ENCODE results near the gene CCDC6. TPM values are rescaled to one million over a fixed set of nuclear protein-coding genes. Genes with fewer than 3 reads are reported as not detected.
"Not testable (repeated sequence)": the region's sequence is repeated elsewhere in the genome, so short reads cannot be mapped to it uniquely, and the experiment has no call there.

CCDC6 gene
- total RNA-seq, 6 donors from 2014 or later: 42.5 to 118 (median 51.5) TPM

DNA sequence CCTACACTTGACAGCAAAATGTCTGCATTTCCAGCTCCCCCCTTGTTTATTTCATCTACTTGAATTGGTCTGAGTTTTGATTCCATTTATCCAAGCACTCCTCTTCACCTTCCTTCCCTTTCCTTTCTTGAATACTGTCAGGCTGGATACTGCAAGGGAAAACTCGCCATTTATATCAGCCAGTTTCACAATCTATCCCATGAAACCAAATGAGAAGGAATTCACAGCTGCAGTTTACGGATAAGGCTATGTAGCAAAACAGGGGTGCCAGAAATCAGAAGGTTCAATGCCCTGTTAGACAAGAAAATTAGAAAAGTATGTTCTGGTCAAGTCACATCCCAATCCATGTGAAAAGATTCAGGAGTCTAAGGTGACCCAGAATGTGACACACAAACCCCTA is 28.1 kb downstream of the CCDC6 start:
- H3K4me3 ChIP-seq: no peak overlapping the region
- no peaks in the 10 kb centered on the region for H3K36me3 ChIP-seq
- no peak overlapping the region for H3K27ac ChIP-seq
- WGBS, 2 donors: 91 to 99% methylated on average over 2 of the region's 2 CpGs
- TF ChIP-seq POLR2A (IDR thresholded peaks at IDR 0.05) (no peak), POLR2AphosphoS5 (IDR thresholded peaks at IDR 0.05) (no peak), EP300 (IDR thresholded peaks at IDR 0.05) (no peak)
- TF ChIP-seq, protein P1, sequence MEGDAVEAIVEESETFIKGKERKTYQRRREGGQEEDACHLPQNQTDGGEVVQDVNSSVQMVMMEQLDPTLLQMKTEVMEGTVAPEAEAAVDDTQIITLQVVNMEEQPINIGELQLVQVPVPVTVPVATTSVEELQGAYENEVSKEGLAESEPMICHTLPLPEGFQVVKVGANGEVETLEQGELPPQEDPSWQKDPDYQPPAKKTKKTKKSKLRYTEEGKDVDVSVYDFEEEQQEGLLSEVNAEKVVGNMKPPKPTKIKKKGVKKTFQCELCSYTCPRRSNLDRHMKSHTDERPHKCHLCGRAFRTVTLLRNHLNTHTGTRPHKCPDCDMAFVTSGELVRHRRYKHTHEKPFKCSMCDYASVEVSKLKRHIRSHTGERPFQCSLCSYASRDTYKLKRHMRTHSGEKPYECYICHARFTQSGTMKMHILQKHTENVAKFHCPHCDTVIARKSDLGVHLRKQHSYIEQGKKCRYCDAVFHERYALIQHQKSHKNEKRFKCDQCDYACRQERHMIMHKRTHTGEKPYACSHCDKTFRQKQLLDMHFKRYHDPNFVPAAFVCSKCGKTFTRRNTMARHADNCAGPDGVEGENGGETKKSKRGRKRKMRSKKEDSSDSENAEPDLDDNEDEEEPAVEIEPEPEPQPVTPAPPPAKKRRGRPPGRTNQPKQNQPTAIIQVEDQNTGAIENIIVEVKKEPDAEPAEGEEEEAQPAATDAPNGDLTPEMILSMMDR (IDR thresholded peaks at IDR 0.05): no peak
- no peaks in the 10 kb centered on the region for H3K27me3 ChIP-seq
- H3K9me3 ChIP-seq: no peaks in the 10 kb centered on the region
- DNase-seq: no peak
- H3K4me1 ChIP-seq: peaks cover 9 to 38% (median 22%) of the 10 kb centered on the region in 4 donors
- no peak for ATAC-seq (ENCODE audit: low FRiP score in 2 of 2)

DNA sequence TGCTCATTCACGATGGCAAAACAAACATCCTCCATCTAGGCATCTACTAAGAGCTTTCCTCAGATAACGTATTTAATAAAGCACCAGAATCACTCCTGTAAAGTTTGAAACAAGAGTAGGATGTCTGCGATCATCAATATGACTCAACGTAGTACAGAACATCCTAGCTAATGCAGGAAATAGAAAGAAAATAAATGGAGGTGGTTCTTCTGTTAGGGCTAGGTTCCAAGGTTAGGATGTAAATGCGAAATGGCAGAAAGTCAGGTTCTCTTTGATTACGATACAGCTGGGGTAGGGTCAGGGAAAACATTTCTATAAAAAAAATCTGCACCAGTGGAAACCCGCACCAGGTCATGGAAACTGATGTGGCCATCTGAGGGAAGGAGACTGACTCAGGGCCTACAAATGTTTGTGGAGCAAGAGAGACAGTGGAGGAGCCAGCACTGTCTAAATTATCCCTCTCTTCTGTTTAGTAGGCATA is 29.1 kb downstream of the CCDC6 start:
- no peak for DNase-seq
- H3K4me1 ChIP-seq: peaks cover 8 to 49% (median 31%) of the 10 kb centered on the region in 4 donors
- no peak for TF ChIP-seq POLR2A (IDR thresholded peaks at IDR 0.05)
- no peak for TF ChIP-seq POLR2AphosphoS5 (IDR thresholded peaks at IDR 0.05)
- no peak for TF ChIP-seq EP300 (IDR thresholded peaks at IDR 0.05)
- TF ChIP-seq, protein P1 (IDR thresholded peaks at IDR 0.05): no peak
- no peak overlapping the region for H3K4me3 ChIP-seq
- WGBS, 2 donors: 77 to 88% methylated on average over 7 of the region's 7 CpGs
- H3K27ac ChIP-seq: no peak overlapping the region
- no peak for ATAC-seq (ENCODE audit: low FRiP score in 2 of 2)
- H3K9me3 ChIP-seq: no peaks in the 10 kb centered on the region
- H3K27me3 ChIP-seq: no peaks in the 10 kb centered on the region
- H3K36me3 ChIP-seq: no peaks in the 10 kb centered on the region

DNA sequence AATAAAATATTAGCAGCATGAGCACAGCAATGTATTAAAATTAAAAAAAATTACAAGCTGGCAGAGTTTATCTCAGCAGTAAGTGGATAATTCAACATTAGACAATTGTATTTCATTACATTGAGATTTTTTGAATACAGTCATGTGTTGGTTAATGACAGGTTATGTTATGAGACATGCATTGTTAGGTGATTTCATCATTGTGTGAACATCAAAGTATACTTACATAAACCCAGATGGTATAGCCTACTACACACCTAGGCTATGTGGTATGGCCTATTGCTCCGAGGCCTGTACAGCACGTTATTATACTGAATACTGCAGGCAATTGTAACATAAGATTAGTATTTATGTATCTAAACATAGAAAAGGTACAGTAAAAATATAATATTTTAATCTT is 29.7 kb downstream of the CCDC6 start:
- Histone ChIP-seq H3K9me3 (no peaks in the 10 kb centered on the region), H3K27me3 (no peaks in the 10 kb centered on the region), H3K4me1 (peaks cover 10 to 50% (median 31%) of the 10 kb centered on the region in 4 donors), H3K4me3 (no peak overlapping the region), H3K27ac (no peak overlapping the region), H3K36me3 (no peaks in the 10 kb centered on the region)
- 88 to 92% methylated on average over 2 of the region's 2 CpGs for WGBS, 2 donors
- ATAC-seq (ENCODE audit: low FRiP score in 2 of 2) (no peak), DNase-seq (no peak)
- no peak for TF ChIP-seq POLR2AphosphoS5 (IDR thresholded peaks at IDR 0.05)
- TF ChIP-seq POLR2A (IDR thresholded peaks at IDR 0.05): no peak
- no peak for TF ChIP-seq EP300 (IDR thresholded peaks at IDR 0.05)
- TF ChIP-seq, protein P1 (IDR thresholded peaks at IDR 0.05): no peak

DNA sequence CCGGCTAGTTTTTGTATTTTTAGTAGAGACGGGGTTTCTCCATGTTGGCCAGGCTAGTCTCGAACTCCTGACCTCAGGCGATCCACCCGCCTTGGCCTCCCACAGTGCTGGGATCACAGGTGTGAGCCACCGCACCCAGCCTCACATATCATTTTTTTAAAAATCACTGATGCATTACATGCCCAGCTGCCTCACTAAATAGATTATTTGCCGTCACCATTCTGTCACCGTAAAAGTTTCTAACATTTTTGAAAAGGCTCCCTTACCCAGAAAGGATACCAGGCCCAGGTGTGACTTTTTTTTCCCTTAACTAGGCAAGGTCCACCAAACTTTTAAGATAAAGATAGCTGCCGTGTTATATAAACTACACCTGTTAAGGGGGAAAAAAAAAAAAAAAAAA is 30.1 kb downstream of the CCDC6 start:
- whole genome bisulfite sequencing, 2 donors: 83 to 86% methylated on average over 9 of the region's 9 CpGs
- not testable (repeated sequence) for H3K9me3 ChIP-seq; DNase-seq; H3K36me3 ChIP-seq; H3K4me3 ChIP-seq; ATAC-seq (ENCODE audit: low FRiP score in 2 of 2); H3K27ac ChIP-seq; H3K27me3 ChIP-seq
- H3K4me1 ChIP-seq: peaks cover 10 to 48% (median 28%) of the 10 kb centered on the region in 4 donors

DNA sequence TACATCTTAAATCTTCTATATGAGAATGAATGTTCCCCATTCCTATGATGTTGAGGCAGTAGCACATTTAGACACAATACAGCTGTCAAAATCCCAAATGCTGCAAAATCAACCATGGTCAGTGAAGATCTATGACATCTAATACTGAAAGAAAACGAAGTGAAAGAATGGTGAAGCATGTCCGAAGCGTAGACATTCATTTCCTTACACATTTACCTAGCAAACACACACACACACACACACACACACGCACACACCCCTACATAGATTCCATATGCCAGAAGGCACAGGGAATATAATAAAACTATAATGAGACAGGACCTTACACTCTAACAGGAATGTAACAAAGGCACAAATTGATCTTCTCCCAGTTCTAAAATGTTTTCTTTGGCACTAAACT is 32.5 kb downstream of the CCDC6 start:
- 79 to 86% methylated on average over 4 of the region's 4 CpGs for WGBS, 2 donors
- no peak overlapping the region for H3K4me3 ChIP-seq

More for the DNA sequence above, 32.5 kb downstream of the CCDC6 start:
- DNase-seq (no peak), ATAC-seq (ENCODE audit: low FRiP score in 2 of 2) (no peak)
- Histone ChIP-seq H3K4me1 (peaks cover 4 to 34% (median 17%) of the 10 kb centered on the region in 4 donors), H3K27me3 (no peaks in the 10 kb centered on the region), H3K27ac (no peak overlapping the region), H3K36me3 (no peaks in the 10 kb centered on the region), H3K9me3 (no peaks in the 10 kb centered on the region)
- TF ChIP-seq POLR2A (IDR thresholded peaks at IDR 0.05) (no peak), POLR2AphosphoS5 (IDR thresholded peaks at IDR 0.05) (no peak), EP300 (IDR thresholded peaks at IDR 0.05) (no peak)
- TF ChIP-seq, protein P1 (IDR thresholded peaks at IDR 0.05): no peak
